Stomach smooth muscle (tissue), 2 donors: ENCODE results near the gene MX2.
"Not testable (repeated sequence)": the region's sequence is repeated elsewhere in the genome, so short reads cannot be mapped to it uniquely, and the experiment has no call there.

Source experiments
- H3K27ac ChIP-seq: one replicate; pipeline ENCODE4 v1.7.0; 2013; ENCODE audit warnings: mild to moderate bottlenecking, low read length, inconsistent platforms
- H3K27me3 ChIP-seq, 2 donors: one replicate each; pipeline ENCODE4 v1.7.0; 2013; ENCODE audit warnings: low read length in 2 of 2; ENCODE audit not compliant: insufficient read depth in 2 of 2, control insufficient read depth in 1 of 2
- H3K36me3 ChIP-seq, 2 donors: one replicate each; pipeline ENCODE4 v1.7.0; 2013; ENCODE audit warnings: low read length in 2 of 2; ENCODE audit not compliant: control insufficient read depth in 2 of 2, insufficient read depth in 2 of 2
- H3K4me1 ChIP-seq: one replicate; pipeline ENCODE4 v1.7.0; 2013; ENCODE audit warnings: low read length; ENCODE audit not compliant: control insufficient read depth, insufficient read depth
- H3K4me3 ChIP-seq, 2 donors: one replicate each; pipeline ENCODE4 v1.7.0; 2013; ENCODE audit warnings: low read length in 2 of 2
- H3K9ac ChIP-seq, 2 donors: one replicate each; pipeline ENCODE4 v1.7.0; 2013; ENCODE audit warnings: low read length in 2 of 2, mild to moderate bottlenecking in 1 of 2
- H3K9me3 ChIP-seq, 2 donors: one replicate each; pipeline ENCODE4 v1.7.0; 2013; ENCODE audit warnings: low read length in 2 of 2; ENCODE audit not compliant: control insufficient read depth in 2 of 2
- donor health status: healthy.
- donor health status: Pancreatic carcinoma.

MX2 gene

GRCh38 chr21:41358193-41359166, 3.3 kb upstream of the MX2 start:
- H3K27me3 ChIP-seq: peaks cover 4 to 8% of the 10 kb centered on the region in 2 donors
- H3K4me1 ChIP-seq: peaks cover 6% of the 10 kb centered on the region
- no peak overlapping the region for H3K4me3 ChIP-seq
- no peaks in the 10 kb centered on the region for H3K36me3 ChIP-seq
- H3K9ac ChIP-seq: no peak overlapping the region
- no peak overlapping the region for H3K27ac ChIP-seq
- no peaks in the 10 kb centered on the region for H3K9me3 ChIP-seq

GRCh38 chr21:41359286-41359685, 2.5 kb upstream of the MX2 start:
- Histone ChIP-seq H3K9me3 (no peaks in the 10 kb centered on the region), H3K27me3 (peaks cover 4 to 8% of the 10 kb centered on the region in 2 donors), H3K4me1 (peaks cover 6% of the 10 kb centered on the region), H3K36me3 (no peaks in the 10 kb centered on the region), H3K9ac (no peak overlapping the region), H3K4me3 (no peak overlapping the region), H3K27ac (no peak overlapping the region)

DNA sequence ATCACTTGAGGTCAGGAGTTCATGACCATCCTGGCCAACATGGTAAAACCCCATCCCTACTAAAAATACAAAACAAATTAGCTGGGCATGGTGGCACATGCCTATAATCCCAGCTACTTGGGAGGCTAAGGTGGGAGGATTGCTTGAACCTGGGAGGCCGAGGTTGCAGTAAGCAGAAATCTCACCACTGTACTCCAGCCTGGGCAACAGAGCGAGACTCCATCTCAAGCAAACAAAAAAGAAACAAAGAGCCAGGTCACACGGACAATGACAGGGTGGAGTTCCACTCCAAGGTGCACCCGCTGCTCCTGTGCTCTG, 2.1 kb upstream of the MX2 start:
- H3K4me3 ChIP-seq, H3K36me3 ChIP-seq, H3K4me1 ChIP-seq, H3K27me3 ChIP-seq, H3K9me3 ChIP-seq, H3K9ac ChIP-seq: not testable (repeated sequence)
- peak overlapping the region; percentile 11 for H3K27ac ChIP-seq

DNA sequence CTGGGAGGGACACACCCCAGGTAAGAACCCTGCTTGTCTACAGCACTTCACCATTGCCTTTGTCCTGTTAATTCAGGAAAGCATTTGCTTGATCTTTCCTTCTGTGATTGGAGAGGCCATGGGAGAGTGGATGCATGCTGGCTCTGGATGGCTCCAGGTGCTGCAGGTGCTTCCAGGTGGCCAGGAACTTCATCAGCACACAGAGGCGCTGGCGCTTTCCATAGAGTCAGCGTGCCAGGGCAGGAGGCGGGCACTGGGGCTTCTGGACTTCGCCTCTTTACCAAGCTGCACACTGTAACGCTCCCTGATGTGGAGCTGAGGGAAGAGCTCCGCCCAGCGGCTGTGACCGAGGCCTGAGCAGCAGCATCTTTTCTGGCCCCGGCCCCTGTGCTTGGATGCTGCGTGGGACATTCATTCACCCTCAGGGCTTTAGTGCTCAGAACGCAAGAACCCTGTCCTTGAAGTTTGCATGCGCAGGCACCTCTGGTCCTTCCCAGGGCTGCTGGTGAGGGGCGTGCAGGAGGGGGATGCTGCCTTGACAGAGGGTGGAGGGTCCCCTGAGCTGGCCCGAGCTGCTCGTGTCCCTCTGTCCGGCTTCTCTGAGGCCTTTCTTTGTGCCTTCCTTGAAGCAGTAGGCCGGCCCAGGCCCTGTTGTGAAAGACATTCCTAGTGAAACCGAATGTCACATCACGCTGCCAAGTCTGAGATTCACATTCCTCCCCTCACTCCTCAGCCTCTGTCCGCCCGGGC, 1.6 kb upstream of the MX2 start:
- no peaks in the 10 kb centered on the region for H3K36me3 ChIP-seq
- H3K4me3 ChIP-seq: no peak overlapping the region
- no peak overlapping the region for H3K9ac ChIP-seq
- peaks cover 4 to 8% of the 10 kb centered on the region in 2 donors for H3K27me3 ChIP-seq
- no peaks in the 10 kb centered on the region for H3K9me3 ChIP-seq
- peaks cover 6% of the 10 kb centered on the region for H3K4me1 ChIP-seq
- peak overlapping the region; percentile 11 for H3K27ac ChIP-seq

DNA sequence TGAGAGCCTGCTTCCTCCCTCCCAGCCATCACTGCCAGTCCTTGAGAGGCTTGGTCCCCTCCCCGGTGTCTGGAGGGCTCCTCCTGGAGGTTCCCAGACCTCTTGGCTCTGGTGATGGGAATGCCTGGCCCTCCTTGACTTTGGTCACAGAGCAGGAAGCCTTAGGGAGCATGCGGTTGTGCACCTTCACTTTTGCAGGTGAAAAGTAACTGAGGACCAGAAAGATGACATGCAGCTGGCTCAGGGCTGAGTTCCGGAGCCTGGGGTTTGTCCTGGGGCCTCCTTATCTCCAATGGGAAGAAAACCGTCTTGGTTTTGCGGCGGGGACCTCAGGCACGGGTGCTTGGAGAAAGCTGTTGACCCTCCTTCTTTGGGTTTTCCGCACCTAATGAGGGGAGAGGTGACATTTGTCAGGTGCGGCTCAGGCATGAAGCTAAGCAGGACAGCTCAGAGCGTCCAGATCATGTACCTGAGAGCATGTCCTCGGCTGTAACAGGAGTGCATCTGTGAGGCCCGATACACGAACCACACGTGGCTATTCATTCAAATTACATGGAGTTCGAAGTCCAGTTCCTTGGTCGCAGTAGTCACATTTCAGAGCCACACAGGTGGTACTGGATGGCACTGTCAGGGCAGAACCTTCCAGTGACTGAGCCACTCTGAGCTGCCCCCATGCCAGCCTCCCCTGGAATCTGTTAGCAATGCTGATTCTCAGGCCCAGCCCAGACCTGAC, 608 bp upstream of the MX2 start:
- no peaks in the 10 kb centered on the region for H3K9me3 ChIP-seq
- peak overlapping the region; percentile 4 to 66 for H3K4me3 ChIP-seq
- H3K4me1 ChIP-seq: peaks cover 6% of the 10 kb centered on the region
- H3K27ac ChIP-seq: peak overlapping the region; percentile 31
- H3K27me3 ChIP-seq: peaks cover 4 to 5% of the 10 kb centered on the region in 2 donors
- no peaks in the 10 kb centered on the region for H3K36me3 ChIP-seq
- no peak overlapping the region for H3K9ac ChIP-seq

DNA sequence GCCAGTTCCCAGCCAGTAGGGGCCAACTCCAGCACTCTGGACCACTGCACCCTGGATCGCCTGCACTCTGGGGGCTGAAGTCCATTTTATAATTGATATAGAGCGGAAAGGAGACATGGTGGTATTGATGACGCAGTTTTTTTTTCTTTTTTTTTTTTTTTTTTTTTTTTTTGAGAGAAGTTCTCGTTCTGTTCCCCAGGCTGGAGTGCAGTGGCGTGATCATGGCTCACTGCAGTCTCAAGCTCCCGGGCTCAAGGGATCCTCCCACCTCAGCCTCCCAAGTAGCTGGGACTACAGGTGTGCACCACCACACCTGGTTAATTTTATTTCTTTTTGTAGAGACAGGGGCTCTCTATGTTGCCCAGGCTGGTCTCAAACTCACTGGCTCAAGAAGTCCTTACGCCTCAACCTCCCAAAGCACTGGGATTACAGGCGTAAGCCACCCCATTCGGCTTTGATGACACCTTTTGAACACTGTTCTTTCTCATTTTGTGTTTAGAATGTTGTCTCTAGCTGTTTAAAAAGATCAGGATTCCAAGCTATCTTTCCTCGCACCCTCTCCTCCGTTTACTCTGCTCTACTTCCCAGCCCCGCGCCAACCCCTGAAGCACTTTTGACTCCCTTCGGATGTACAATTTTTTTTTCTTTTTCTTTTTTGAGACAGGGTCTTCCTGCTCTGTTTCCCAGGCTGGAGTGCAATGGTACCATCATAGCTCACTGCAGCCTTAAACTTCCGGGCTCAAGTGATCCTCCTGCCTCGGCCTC, 960 bp downstream of the MX2 start:
- H3K9me3 ChIP-seq: no peaks in the 10 kb centered on the region
- no peaks in the 10 kb centered on the region for H3K36me3 ChIP-seq
- no peak overlapping the region for H3K9ac ChIP-seq
- H3K4me3 ChIP-seq: peak overlapping the region in 1 of 2 donors; percentile 66
- peaks cover 5 to 6% of the 10 kb centered on the region in 2 donors for H3K27me3 ChIP-seq
- peaks cover 7% of the 10 kb centered on the region for H3K4me1 ChIP-seq
- H3K27ac ChIP-seq: no peak overlapping the region

DNA sequence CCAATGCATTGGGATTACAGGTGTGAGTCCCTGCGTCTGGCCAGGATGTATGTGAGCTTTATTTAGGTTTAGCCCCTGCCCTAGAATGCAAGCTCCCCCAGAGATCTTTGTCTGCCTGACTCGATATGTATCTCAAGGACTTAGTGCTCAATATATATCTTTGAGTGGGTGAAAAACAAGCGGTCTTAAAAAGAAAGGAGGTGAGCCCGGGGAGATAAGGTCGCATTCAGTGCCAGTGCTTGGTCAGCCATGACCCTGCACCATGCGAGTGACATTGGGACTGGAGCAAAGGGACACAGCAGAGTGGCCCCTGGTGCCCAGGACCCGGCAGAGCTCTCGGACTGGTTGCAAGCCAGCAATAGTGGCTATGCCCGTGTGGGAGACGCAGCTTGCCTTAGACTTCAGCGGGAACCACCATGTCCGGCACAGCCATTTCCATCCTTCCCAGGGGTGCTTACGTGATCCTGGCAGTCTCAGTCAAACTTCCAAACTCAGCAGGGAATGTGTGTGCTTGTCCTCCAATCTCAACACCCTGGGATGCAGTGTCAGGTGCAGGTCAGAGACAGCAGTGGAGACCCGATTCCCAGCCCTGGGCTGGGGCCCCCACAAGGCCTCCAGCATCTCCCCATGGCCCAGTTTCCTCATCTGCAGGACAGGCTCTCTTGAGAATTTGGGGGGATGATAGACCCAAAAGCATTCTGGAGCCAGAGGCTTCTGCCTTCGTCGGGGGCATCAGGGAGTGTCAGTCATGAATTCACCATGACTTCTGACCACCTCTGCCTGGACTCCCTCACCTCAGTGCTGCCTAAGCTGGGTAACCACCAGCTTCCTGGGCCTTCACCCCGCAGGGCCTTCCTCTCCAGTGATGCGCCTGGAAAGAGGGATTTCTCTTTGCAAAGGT, 1.8 kb downstream of the MX2 start:
- Histone ChIP-seq H3K36me3 (no peaks in the 10 kb centered on the region), H3K9me3 (no peaks in the 10 kb centered on the region), H3K27me3 (peaks cover 5 to 8% of the 10 kb centered on the region in 2 donors), H3K4me1 (peaks cover 9% of the 10 kb centered on the region), H3K4me3 (no peak overlapping the region), H3K27ac (no peak overlapping the region), H3K9ac (no peak overlapping the region)

DNA sequence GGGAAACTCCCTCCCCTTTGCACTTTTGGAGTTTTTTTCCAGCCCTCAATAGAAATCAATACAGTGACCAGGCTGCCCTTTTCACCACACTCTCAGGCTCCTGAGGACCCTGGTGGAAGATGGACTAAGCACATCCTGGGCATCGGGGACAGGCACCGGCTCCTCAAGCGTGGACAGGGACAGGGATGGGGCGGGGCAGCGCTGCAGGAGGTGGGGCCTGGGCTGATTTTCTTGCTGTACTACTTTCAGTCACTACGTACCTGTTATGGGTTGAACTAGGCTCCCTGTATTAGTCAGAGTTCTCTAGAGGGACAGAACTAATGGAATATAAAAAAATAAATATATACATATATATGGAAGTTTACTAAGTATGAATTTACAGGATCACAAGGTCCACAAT, 2.5 kb downstream of the MX2 start:
- no peak overlapping the region for H3K27ac ChIP-seq
- peaks cover 5 to 9% of the 10 kb centered on the region in 2 donors for H3K27me3 ChIP-seq
- no peak overlapping the region for H3K9ac ChIP-seq
- no peaks in the 10 kb centered on the region for H3K9me3 ChIP-seq
- no peak overlapping the region for H3K4me3 ChIP-seq
- H3K4me1 ChIP-seq: peaks cover 14% of the 10 kb centered on the region
- no peaks in the 10 kb centered on the region for H3K36me3 ChIP-seq

- peaks cover 14% of the 10 kb centered on the region for H3K4me1 ChIP-seq
- no peaks in the 10 kb centered on the region for H3K9me3 ChIP-seq
- H3K36me3 ChIP-seq: no peaks in the 10 kb centered on the region
- H3K9ac ChIP-seq: no peak overlapping the region
- H3K27me3 ChIP-seq: peaks cover 5 to 10% of the 10 kb centered on the region in 2 donors
- no peak overlapping the region for H3K27ac ChIP-seq
- no peak overlapping the region for H3K4me3 ChIP-seq
Observed at GRCh38 chr21:41365377-41366107, 3.7 kb downstream of the MX2 start.
